RPMI7951 (cell line): ENCODE measurements around the gene CD8B. TPM values are rescaled to one million over a fixed set of nuclear protein-coding genes. Genes with fewer than 3 reads are reported as not detected.
"Not testable (repeated sequence)": the region's sequence is repeated elsewhere in the genome, so short reads cannot be mapped to it uniquely, and the experiment has no call there.

ENCODE experiments used
- DNase-seq: peaks from one replicate; pipeline ENCODE4 v3.0.0-alpha.2; 2012; ENCODE audit warnings: low read depth
- total RNA-seq: library from RNA; depleted of rRNA; stranded (reverse); fragments of >200 nt; shearing (Covaris generic); gene quantifications from 2 replicates; pipeline ENCODE4 v1.2.3, GENCODE V29; 2014; rRNA removed

CD8B gene
- not detected in 2 replicates for total RNA-seq

DNA sequence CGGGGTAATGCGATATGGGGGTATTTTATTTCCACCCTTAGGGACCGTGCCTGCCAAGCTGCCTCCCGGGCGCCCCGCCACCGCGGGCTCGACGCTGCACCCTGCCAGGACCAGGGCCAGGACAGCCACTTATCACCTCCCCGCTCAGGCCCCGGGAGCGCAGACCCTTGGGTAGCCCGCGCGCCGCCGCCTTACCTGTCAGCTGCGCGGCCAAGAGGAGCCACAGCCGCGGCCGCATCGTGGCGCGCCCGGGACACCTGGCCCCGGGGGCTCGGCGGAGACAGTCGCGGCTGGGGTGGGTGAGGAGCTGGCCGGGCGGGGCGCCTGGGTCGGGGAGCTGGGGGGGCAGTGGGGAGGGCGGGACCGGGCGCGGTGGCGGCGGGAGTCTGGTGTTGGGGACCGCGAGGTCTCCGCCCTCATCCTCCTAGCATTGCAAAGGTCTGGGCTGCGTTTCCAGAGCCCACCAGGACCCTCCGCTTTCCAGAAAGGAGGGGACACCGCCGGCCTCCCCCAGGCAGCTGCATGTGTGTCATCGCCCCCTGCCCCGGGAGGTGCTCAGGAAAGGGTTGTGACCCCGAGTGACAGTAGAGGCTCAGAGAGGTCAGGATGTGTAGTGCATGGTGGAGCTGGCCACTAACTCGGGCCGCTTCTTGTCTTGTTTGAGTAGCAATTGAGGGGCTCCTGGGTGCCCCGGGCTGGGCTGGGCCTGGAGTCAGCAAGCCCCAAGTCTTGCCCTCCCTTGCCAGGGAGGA is at the start of gene CD8B:
CD8B (minus strand) TSS at position 259 of the 752 bp plus-strand sequence; CDS start at position 238, 21 bp downstream.
- not testable (repeated sequence) for DNase-seq

DNA sequence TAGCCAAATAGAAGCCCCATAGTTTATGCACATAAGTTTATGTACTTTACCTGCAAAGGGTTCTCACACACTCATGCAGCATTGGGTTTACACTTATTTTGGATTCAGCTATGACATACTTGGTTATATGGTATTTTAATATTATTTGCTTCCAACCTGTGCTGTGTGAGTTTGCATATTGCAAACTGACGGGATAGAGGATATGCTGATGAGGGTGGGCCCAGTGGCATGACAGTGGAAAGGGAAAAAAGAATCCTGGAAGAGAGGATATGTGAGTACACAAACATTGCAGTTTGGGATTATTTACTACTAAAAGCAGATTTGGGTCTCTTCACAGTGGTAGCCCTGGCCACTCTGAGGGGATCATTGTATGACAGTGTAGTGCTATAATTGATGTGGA is 44.2 kb upstream of the CD8B start:
- DNase-seq = not testable (repeated sequence)

DNA sequence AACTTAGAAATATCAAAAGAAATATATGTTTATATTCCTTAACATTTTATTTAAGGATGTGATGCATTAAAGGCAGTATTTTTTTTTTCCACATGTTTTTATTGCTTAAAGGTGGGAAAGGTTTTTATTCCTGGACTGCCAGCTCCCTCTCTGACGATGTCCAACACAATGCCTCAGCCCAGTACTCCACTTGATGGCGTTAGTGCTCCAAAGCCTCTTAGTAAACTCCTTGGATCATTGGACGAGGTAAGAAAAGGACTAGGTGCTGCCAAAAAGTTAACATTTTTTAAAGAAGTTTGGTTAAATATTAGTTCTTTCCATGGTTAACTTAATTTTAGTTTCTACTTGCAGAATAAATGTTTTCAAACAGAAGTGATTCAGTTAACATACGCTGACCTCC is 39.0 kb upstream of the CD8B start:
- DNase-seq = peak; percentile 4

DNA sequence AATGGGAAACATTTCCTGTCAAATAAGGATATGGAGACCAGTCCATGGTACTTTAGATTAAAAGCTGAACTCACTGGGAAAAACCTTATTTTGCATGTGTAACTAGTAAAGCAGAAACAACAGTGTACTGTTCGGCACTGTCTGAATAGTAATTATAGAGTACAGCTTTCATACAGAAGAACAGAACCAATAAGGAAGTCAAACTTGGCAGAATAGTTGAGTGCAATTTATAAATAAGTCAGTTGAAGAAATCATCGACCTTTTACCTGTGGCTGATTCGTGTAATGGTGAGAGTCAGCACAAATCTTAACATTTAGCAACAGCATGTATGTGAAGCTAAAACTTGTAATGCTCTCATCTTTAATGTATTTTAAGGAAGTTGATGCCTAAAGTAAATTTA is 24.3 kb upstream of the CD8B start:
- not testable (repeated sequence) for DNase-seq

DNA sequence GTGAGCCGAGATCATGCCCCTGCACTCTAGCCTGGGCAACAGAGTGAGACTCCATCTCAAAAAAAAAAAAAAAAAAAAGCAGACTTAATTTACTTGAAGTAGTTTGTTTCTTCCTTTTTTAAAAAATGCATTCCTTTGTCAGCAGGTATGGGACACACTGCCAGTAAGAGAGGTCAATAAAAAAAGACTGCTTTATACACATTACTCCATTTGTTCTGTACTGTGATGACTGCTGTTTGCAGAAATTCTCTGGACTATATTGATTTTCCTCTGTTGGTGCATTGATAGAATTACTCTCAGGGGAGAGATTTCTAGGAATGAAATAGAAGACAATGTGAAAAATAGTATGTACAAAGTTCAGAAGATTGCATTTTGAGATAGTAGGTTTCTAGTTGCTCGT is 21.2 kb upstream of the CD8B start:
- not testable (repeated sequence) for DNase-seq

DNA sequence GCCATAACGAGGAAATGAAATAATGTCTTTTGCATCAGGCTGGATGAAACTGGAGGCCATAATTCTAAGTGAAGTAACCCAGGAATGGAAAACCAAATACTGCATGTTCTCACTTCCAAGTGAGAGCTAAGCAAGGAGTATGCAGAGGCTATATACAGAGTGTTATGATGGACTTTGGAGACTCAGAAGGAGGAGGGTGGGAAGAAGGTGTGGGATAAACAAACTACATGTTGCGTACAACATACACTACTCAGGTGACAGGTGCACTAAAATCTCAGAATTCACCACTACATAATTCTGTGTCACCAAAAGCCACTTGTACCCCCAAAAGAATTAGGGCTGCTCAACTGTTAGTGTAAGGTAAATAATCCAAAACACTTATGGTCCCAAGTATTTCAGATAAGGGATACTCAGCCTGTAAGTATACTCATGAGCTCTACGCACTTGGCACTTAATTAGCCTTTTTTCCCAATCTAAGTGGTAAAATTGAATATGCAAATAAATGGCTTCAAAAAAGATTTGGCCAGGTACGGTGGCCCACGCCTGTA is 20.5 kb upstream of the CD8B start:
- DNase-seq = not testable (repeated sequence)

DNA sequence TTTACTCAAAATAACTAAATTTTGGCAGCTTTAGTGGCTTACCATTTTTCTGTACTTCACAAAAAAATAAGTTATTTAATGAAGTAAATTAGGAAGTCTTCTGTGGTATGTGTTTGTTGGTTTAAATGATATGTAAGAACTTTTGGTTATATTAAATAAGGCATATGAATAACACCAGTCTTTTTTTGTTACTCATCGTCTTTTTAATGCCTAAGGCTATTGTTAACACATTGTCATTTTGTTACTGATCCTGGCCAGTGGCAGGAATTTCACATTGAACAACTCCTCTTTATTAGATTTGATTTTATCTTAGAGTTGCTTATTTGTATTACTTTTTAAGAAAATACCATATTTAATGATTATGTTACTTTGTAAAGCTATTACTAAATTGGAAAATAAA is 17.3 kb upstream of the CD8B start:
- DNase-seq = not testable (repeated sequence)

DNA sequence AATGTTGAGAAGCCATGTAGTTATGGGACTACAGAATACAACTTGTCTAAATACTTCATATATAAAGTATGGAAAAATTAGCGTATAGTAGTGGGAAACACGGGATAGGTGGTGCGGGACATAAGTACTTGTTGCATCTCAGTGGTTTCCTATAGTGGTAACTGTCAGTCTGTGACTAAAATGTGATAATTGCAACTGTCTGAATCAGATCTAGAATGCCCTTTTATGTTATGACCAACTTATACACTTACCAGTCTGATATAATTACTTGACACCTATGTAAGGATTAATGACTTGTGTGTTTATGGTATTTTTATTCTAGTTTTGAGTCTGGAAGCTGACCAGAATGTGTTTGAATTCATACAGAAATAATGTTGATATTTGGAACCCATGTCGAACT is 9.3 kb upstream of the CD8B start:
- DNase-seq = not testable (repeated sequence)

DNA sequence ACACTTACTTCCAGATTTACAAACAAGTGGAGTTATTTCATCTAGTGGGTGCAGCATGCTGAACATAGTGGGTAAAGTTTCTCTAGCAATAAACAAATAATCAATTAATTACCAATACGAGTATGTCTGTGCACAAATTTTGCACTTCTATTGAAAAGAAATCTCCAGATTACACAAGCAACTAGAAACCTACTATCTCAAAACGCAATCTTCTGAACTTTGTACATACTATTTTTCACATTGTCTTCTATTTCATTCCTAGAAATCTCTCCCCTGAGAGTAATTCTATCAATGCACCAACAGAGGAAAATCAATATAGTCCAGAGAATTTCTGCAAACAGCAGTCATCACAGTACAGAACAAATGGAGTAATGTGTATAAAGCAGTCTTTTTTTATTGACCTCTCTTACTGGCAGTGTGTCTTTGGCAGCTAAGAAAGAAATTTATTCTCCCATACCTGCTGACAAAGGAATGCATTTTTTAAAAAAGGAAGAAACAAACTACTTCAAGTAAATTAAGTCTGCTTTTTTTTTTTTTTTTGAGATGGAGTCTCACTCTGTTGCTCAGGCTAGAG is 7.3 kb upstream of the CD8B start:
- not testable (repeated sequence) for DNase-seq

DNA sequence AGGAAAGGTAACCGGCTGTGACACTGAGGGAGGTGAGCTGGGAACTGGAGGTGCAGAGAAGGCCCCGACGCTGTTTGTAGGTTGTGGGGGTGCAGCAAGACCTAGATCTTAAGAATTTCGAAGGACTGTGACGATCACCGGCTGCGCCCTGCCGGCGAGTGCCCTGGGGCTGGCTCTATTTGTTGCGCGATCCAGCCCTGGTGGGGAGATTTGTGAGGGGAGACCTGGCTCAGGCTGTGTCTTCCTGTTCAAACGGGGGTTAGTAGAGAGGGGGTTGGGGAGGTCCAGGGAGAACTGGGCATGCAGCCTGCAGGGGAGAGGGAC is 656 bp upstream of the CD8B start:
- DNase-seq = not testable (repeated sequence)

DNA sequence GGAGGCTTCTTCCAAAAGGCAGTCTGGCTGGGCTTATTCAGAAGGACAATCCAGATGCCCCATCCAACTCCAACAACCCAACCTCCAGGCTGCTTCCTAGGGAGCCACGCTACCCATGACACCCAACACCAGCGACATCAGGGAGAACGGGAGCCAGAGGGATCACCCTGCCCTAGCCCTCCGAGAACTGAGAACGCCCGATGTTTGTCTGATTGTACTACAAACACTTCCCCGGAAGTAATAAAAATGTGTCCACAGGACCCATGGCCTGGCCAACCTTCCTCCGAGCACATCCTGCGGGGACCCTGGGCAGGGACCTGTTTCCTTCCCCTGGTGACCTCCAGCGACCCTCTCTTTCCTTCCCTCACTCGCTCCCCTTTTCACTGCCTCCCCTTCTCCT is 511 bp downstream of the CD8B start:
- DNase-seq = not testable (repeated sequence)

DNA sequence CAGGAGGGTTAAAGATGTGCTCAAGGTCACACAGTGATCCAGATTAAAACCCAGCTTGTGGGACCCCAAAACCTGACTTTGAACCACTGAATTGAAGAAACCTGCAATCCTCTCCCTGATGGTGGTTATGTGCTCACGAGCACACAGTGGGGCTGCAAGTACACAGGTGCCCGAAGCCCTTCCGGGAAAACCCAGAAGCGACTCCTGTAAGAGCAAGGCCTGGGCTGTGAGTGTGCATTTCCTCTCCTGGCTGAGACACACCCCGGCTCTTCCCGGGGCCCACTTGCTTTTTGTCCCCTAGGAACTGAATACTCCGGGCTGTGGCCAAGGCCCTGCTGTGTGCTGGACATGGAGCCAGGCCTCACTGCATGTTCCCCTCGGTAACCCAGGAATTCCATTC is 1.1 kb downstream of the CD8B start:
- not testable (repeated sequence) for DNase-seq

DNA sequence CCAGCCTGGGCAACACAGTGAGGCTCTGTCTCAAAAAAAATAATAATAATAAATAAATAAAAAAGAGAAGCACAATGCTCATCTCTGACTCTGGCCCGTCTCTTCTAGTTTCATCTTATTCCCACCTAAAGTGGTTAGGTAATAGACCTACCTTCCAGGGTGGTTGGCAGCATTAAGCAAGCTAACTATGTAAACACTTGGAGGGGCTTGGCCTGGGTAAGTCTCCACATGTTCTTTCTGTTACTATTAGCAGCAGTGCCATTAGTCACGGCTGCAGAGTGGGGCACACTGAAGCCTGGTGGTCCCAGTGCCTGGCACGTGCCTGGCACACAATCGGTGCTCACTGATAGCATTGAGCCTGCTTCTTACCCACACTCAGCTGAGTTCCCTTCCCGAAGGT is 4.0 kb downstream of the CD8B start:
- DNase-seq = not testable (repeated sequence)

DNA sequence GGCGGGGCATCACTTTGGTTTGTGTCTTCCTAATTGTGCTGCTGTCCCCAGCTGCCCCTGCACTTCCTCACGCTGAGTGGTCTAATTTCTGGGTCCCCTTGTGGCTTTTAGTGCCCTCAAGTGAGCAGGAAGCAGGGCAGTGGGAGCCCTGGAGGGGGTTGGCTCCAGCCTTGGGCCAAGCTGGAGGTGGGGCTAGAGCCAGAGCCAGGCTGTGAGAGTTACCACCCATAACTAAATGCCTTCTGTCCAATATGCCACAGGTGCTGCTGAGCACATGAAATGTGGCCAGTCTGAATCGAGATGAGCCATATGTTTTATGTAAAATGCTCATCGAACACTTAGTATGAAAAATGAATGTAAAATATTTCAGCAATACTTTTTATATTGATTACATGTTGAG is 5.2 kb downstream of the CD8B start:
- DNase-seq = not testable (repeated sequence)

DNA sequence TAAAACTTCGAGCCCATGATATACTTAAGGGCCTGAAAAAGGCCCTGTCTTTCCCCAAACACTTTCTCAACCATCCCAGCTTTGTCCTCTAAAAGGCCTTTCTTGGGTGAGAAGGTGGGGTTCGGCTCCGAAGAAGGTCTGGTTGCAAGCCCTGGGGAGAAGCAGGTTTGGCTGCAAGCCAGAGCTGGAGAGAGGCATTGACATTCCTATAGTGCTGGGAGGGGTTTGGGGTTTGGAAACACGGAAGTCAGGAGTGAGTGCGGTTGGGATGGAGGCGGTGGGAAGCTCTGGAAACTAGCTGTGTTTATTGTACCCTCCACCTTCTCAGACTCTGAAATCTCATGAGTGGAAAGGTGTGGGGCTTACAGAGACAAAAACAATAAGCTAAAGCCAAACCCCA is 5.7 kb downstream of the CD8B start:
- DNase-seq = peak; percentile 34

DNA sequence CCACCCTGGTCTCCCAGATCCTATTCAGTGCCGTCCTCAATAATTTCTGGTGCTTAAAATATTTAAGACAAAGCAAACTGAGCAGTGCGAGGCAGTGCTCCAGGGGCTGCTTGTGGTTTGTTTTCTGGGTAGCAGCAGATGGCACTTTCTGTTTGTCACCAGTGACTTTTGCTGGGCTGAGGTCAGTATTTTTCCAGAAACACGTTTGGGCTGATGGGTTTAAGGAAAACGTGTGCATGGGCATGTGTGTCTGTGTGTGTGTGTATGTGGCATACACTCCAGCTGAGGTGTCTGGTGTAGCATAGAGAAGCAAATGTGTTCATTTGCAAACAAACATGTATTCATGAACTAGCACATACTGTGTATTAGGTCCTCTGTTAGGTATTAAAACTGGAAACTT is 10.1 kb downstream of the CD8B start:
- not testable (repeated sequence) for DNase-seq

DNA sequence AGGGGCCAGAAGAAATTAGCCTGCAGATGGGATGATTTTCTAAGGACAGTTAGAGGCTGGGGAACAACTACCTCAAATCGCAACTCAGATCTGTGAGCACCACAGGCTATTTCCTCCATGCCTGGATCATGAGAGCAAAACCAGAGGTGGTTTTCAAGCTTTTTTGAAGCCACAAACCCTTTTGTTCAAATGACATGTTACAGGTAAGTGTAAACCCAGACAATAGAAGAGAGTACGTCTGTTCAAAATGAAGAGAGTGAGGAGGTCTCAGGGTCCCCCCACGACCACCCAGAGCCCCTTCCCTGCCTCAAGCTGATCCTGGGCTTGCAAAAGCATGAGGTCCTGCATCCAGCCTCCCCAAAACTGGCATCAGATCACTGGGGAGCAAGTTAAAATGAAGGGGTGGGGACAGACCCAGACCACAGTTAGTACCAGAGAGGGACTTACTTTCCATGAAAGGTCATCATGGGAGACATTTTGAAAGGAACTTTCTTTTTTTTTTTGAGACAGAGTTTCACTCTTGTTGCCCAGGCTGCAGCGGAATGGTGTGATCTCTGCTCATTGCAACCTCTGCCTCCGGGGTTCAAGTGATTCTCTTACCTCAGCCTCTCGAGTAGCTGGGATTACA is 19.0 kb downstream of the CD8B start:
- DNase-seq = not testable (repeated sequence)

DNA sequence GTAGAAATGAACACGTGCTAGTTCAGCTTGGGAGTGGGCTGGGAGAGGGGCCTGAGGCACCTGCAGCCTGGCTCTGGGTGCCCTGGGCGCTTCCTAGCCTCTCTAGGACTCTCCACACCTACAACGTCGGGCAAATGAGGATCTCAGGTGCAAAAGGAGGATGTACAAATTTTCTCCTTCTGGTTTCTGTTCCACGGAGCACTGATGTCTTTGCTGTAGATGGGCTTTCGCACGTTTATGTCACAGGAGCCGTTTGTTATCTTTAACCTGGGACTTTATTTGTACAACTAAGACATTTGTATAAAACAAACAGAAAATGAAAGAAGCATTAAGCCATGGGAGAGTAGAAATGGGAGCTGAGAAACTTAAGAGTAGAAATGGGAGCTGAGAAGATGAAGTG is 20.4 kb downstream of the CD8B start:
- DNase-seq = not testable (repeated sequence)

DNA sequence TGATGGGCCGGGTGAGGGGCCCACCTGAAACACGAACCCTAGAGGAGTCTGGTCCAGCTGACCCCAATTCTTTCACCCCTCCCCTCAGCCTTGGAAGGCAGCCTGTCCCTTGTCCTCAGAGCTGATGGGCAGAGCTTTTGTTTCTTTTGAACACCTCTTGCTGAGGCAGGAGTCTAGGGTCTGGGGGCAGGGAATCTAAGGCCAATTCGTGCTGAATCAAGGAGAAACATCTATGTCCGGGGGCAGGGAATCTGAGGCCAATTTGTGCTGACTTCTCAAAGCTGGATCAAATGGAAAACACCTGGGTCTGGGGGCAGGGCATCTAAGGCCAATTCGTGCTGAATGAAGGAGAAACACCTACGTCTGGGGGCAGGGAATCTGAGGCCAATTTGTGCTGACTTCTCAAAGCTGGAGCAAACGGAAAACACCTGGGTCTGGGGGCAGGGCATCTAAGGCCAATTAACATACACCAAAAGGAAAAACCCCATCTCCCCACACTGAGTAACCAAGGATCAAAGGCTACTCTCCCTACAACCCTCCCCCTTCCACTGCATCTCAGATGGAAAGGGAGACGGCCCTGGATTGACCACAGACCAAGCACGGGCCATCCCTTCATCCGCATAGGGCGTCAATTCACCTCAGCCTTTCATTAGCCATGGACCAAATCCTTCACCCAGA is 21.7 kb downstream of the CD8B start:
- DNase-seq = not testable (repeated sequence)

DNA sequence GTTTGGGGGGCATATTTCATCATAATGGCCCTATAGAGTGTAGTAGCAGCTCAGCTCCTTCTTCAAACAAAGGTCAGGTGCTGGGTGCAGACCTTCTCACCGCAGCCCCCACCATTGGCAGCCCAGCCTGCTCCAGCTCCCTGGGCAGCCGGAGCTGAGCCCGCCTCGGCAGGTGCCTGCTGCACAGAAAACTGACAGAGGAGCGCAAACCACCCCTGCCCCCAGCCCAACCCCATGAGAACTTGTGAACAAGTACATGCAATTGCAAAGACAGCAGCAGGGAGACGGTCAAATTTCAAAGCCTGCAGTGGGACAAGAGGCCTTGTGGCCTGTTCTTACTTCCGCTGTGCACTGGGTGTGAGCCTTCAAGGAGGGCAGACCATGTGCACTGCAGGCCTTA is 22.2 kb downstream of the CD8B start:
- DNase-seq = not testable (repeated sequence)

DNA sequence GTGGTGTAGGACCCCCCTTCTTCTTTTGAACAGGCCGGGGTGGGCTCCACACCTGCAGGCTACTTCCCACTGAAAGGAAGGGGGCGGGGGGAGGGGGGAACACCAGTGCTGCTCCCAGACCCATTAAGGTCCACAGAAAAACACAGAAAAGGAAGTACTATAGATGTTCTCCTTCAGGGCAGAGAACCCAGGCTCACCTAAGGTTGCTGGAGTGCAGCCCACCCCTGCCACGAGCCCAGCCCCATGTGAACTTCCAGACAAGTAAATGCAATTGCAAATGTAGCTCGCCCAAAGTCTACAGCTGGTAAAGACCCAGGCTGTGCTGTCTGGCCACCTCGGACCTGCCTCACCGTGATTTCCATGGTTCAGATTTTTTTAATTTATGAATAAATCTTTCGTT is 24.0 kb downstream of the CD8B start:
- DNase-seq = not testable (repeated sequence)
